K562 (cell line): ENCODE data around the gene UAP1. TPM values are rescaled to one million over a fixed set of nuclear protein-coding genes. Genes with fewer than 3 reads are reported as not detected.

Source experiments
- ATAC-seq: fragments of 200-7000 bp; cut with Tn5 transposase; 3 replicates; pipeline ENCODE4 v1.9.1; 2020; ENCODE audit warnings: moderate library complexity
- BruUV-seq: library from RNA; stranded (reverse); fragments of 400-500 nt; replicated peaks from 2 replicates; lab custom pipeline; 2021; lab: Mats Ljungman, UMichigan
- CTCF ChIA-PET: fragments of 300-600 bp; formaldehyde crosslinking; extraction: SDS; loops from one replicate; lab custom pipeline; 2021; ENCODE audit warnings: low intra/inter-chr PET ratio; lab: Yijun Ruan, JAX
- POLR2A ChIA-PET: fragments of 300-600, 350-650 bp; sonication (Branson Sonifier 250); formaldehyde crosslinking; extraction: SDS; loops from one replicate; lab custom pipeline; 2021; ENCODE audit warnings: antibody characterized with exemption, inconsistent platforms; lab: Yijun Ruan, JAX
- DNase-seq, 4 experiments: peaks; one replicate each; pipeline versions ENCODE4 v3.0.0 to v3.0.0-alpha.2; 2011 to 2018; ENCODE audit warnings: low spot score in 3 of 4, mixed read lengths in 3 of 4; ENCODE audit errors: extremely low read depth in 1 of 4
- FAIRE-seq: peaks from 2 replicates; lab custom pipeline; 2011; peaks lifted over from hg19 to GRCh38; lab: Jason Lieb, UNC
- H2AFZ ChIP-seq: 2 replicates; pipeline ENCODE4 v1.6.0; 2011; ENCODE audit warnings: low read depth, low read length, control low read depth, inconsistent platforms
- H3K27ac ChIP-seq: fragments of 200-600 bp; 3 replicates; pipeline ENCODE4 v1.8.0; 2011; ENCODE audit warnings: low read depth, mild to moderate bottlenecking, control low read depth, inconsistent platforms, low read length, moderate library complexity, mixed read lengths; ENCODE audit errors: extremely low read depth
- H3K27me3 ChIP-seq, 2 experiments: fragments of 300-600 bp in 1 of 2; 2 replicates in 1 of 2; 3 replicates in 1 of 2; pipeline versions ENCODE4 v1.6.0 to v1.8.0; 2011; ENCODE audit warnings: inconsistent platforms in 2 of 2, low read length in 2 of 2, mild to moderate bottlenecking in 1 of 2, mixed read lengths in 1 of 2, moderate library complexity in 1 of 2; ENCODE audit not compliant: control insufficient read depth in 2 of 2, insufficient read depth in 2 of 2
- H3K36me3 ChIP-seq: fragments of 300-600 bp; 3 replicates; pipeline ENCODE4 v1.8.0; 2011; ENCODE audit warnings: mild to moderate bottlenecking, low read length, inconsistent platforms; ENCODE audit not compliant: control insufficient read depth, insufficient read depth
- H3K4me1 ChIP-seq, 2 experiments: fragments of 200-600 bp in 1 of 2; replicated peaks in 1 of 2; 2 replicates in 1 of 2; 3 replicates in 1 of 2; pipeline versions ENCODE4 v1.5.1 to v1.8.0; 2011; ENCODE audit warnings: inconsistent platforms in 2 of 2, low read length in 2 of 2, mild to moderate bottlenecking in 1 of 2, mixed read lengths in 1 of 2, moderate library complexity in 1 of 2; ENCODE audit not compliant: control insufficient read depth in 2 of 2, insufficient read depth in 2 of 2
- H3K4me2 ChIP-seq: 2 replicates; pipeline ENCODE4 v1.6.1; 2011; ENCODE audit warnings: low read length, control low read depth, inconsistent platforms, mixed read lengths; ENCODE audit not compliant: insufficient read depth
- H3K4me3 ChIP-seq: fragments of 200-600 bp; sonication (generic), shearing (Covaris generic); 2 replicates; pipeline ENCODE4 v1.5.1; 2016; ENCODE audit warnings: control low read depth, inconsistent platforms
- H3K79me2 ChIP-seq: fragments of 200-600 bp; 3 replicates; pipeline ENCODE4 v1.8.0; 2011; ENCODE audit warnings: low read length, inconsistent platforms; ENCODE audit not compliant: control insufficient read depth, insufficient read depth
- H3K9ac ChIP-seq, 2 experiments: 2 replicates each; pipeline versions ENCODE4 v1.6.0 to v1.6.1; 2011; ENCODE audit warnings: low read depth in 2 of 2, low read length in 2 of 2, control low read depth in 1 of 2, inconsistent platforms in 1 of 2, mild to moderate bottlenecking in 1 of 2, mixed read lengths in 1 of 2; ENCODE audit not compliant: insufficient read depth in 1 of 2
- H3K9me1 ChIP-seq: one replicate; pipeline ENCODE4 v1.6.0; 2011; ENCODE audit warnings: inconsistent platforms, mild to moderate bottlenecking, low read length, moderate library complexity; ENCODE audit not compliant: control insufficient read depth, insufficient read depth
- H3K9me3 ChIP-seq: replicated peaks from 2 replicates; pipeline ENCODE4 v1.5.1; 2011; ENCODE audit warnings: low read depth, low read length, inconsistent platforms; ENCODE audit not compliant: control insufficient read depth, insufficient read depth
- H4K20me1 ChIP-seq: replicated peaks from 2 replicates; pipeline ENCODE4 v1.6.1; 2011; ENCODE audit warnings: low read length, inconsistent platforms, mixed read lengths; ENCODE audit not compliant: control insufficient read depth, insufficient read depth
- HBP1 ChIP-seq: fragments of 450-650 bp; formaldehyde crosslinking; IDR thresholded peaks from 2 replicates; pipeline ENCODE4 v1.4.0; 2022; ENCODE audit warnings: missing genetic modification characterization
- IRF9 ChIP-seq: fragments of 450-650 bp; IDR thresholded peaks from 2 replicates; pipeline ENCODE4 v1.6.1; 2016; ENCODE audit warnings: missing biosample characterization, missing genetic modification characterization
- ZNF512 ChIP-seq: IDR thresholded peaks from 2 replicates; pipeline ENCODE4 v1.6.1; 2016; ENCODE audit warnings: missing genetic modification characterization, missing compliant biosample characterization
- WGBS: fragments of 100-300 bp; shearing (Covaris generic); methylation state at CpG from one replicate; pipeline ENCODE4 v1.1.6; 2016; ENCODE audit warnings: low coverage, mixed read lengths; ENCODE audit not compliant: insufficient coverage; ENCODE audit errors: missing lambda C conversion rate; 5-methylcytosine and 5-hydroxymethylcytosine counted together
- in situ Hi-C: fragments of 300-500 bp; cut with MboI; formaldehyde crosslinking; loops from 4 replicates; pipeline ENCODE4 v1.15.0; 2018; ENCODE audit warnings: inconsistent platforms, mixed read lengths
- intact Hi-C: fragments of 100-400 bp; cut with micrococcal nuclease; formaldehyde crosslinking; loops from 2 replicates; pipeline ENCODE4 v1.14.2; 2022
- polyA plus RNA-seq, 8 experiments: library from polyadenylated mRNA; depleted of rRNA in 4 of 8; stranded (reverse) in 5 of 8; unstranded in 3 of 8; fragments of >200 nt; fragmentation: Nextera tagmentation in 2 of 8; fragmentation: Illumina TruSeq in 1 of 8; extraction: Ambion mirVana in 2 of 8; extraction: Trizol in 1 of 8; gene quantifications; 2 replicates each; pipeline versions ENCODE4 v1.2.1 to v1.2.3, GENCODE V29; 2011 to 2014; ENCODE audit warnings: inconsistent platforms in 1 of 8, missing spikeins in 1 of 8
- total RNA-seq, 7 experiments: library from RNA; depleted of rRNA in 6 of 7; stranded (reverse); fragments of >200 nt in 6 of 7; fragmentation: Illumina TruSeq in 2 of 7; extraction: Trizol in 2 of 7; gene quantifications; 2 replicates each; pipeline versions ENCODE4 v1.2.1 to v1.2.3, GENCODE V29; 2011 to 2021; ENCODE audit warnings: low replicate concordance in 1 of 7

The UAP1 gene
- total and polyA plus RNA-seq, 9 of the 15 experiments (the other 6 are each of a cell fraction or from before 2014, with no cell fraction given): 182 to 317 (median 213) TPM

- in situ Hi-C loops (loop anchor here (10.0 kb wide), 1 partner anchor 176 kb away; no protein-coding TSS in a partner anchor), intact Hi-C loops (loop anchor here (10.0 kb wide), 1 partner anchor 354 kb away; no protein-coding TSS in a partner anchor)
- no peaks in the 10 kb centered on the region for H4K20me1 ChIP-seq
- no peak overlapping the region for H3K4me2 ChIP-seq
- H3K79me2 ChIP-seq: no peaks in the 10 kb centered on the region
- no peak overlapping the region for H3K4me3 ChIP-seq
- BruUV-seq: no TSS peak
- TF ChIP-seq IRF9: no peak
- TF ChIP-seq ZNF512 (tag): peak; percentile 87
- peak; percentile 24; the same call in 1 of the 2 replicates for TF ChIP-seq HBP1 (CRISPR knock-in tag)
- ATAC-seq (no peak), DNase-seq (no peak), FAIRE-seq (no peak)
- POLR2A ChIA-PET: interaction anchor here (0.6 to 1.7 kb wide), 3 partner anchors 13 to 52 kb away, joined by 3 to 6 read pairs (median 3); no protein-coding TSS in a partner anchor
- H2AFZ ChIP-seq: no peak overlapping the region
- WGBS: 41% methylated on average over 3 of the region's 3 CpGs
- H3K27me3 ChIP-seq: no peaks in the 10 kb centered on the region
- H3K9me3 ChIP-seq: no peaks in the 10 kb centered on the region
- no peaks in the 10 kb centered on the region for H3K9me1 ChIP-seq
- no peak overlapping the region for H3K9ac ChIP-seq
- no peaks in the 10 kb centered on the region for H3K36me3 ChIP-seq
- H3K27ac ChIP-seq: no peak overlapping the region
- H3K4me1 ChIP-seq: peaks cover 7 to 35% of the 10 kb centered on the region in 2 experiments
- CTCF ChIA-PET: no interaction called here
Observed at GRCh38 chr1:162629077-162629627, 67.6 kb downstream of the UAP1 start.
